Keratinocyte (primary cell): ENCODE data around the gene LPXN. TPM values are rescaled to one million over a fixed set of nuclear protein-coding genes. Genes with fewer than 3 reads are reported as not detected.

ENCODE experiments used
- DNase-seq: peaks from one replicate; pipeline ENCODE4 v3.0.0-alpha.2; 2011; ENCODE audit warnings: low read depth, missing footprints, low spot score
- FAIRE-seq: peaks from 2 replicates; lab custom pipeline; 2011; peaks lifted over from hg19 to GRCh38; lab: Jason Lieb, UNC
- H2AFZ ChIP-seq: 2 replicates; pipeline ENCODE4 v1.6.0; 2012; ENCODE audit warnings: low read length, control low read depth, inconsistent platforms; ENCODE audit not compliant: control insufficient read depth
- H3K27ac ChIP-seq: 2 replicates; pipeline ENCODE4 v1.5.1; 2011; ENCODE audit warnings: low read length; ENCODE audit not compliant: control insufficient read depth, insufficient read depth
- H3K27me3 ChIP-seq: 3 replicates; pipeline ENCODE4 v1.6.0; 2011; ENCODE audit warnings: low read length; ENCODE audit not compliant: control insufficient read depth, insufficient read depth; ENCODE audit errors: extremely low read depth
- H3K36me3 ChIP-seq, 2 experiments: 2 replicates in 1 of 2; 3 replicates in 1 of 2; pipeline ENCODE4 v1.5.1; 2011; ENCODE audit warnings: low read length in 2 of 2, mild to moderate bottlenecking in 1 of 2; ENCODE audit not compliant: control insufficient read depth in 2 of 2, insufficient read depth in 2 of 2; ENCODE audit errors: extremely low read depth in 1 of 2
- H3K4me1 ChIP-seq: 3 replicates; pipeline ENCODE4 v1.5.1; 2011; ENCODE audit warnings: low read length; ENCODE audit not compliant: control insufficient read depth, insufficient read depth; ENCODE audit errors: extremely low read depth
- H3K4me2 ChIP-seq: 3 replicates; pipeline ENCODE4 v1.6.0; 2011; ENCODE audit warnings: low read depth, low read length; ENCODE audit not compliant: control insufficient read depth, insufficient read depth; ENCODE audit errors: extremely low read depth
- H3K4me3 ChIP-seq, 3 experiments: fragments of 200-600 bp in 1 of 3; sonication (generic) in 1 of 3; 2 replicates in 2 of 3; 3 replicates in 1 of 3; pipeline ENCODE4 v1.5.1; 2011 to 2016; ENCODE audit warnings: low read length in 3 of 3, mild to moderate bottlenecking in 3 of 3, control low read depth in 2 of 3, inconsistent platforms in 1 of 3, low read depth in 1 of 3, mixed read lengths in 1 of 3, mixed run types in 1 of 3, moderate library complexity in 1 of 3; ENCODE audit not compliant: control insufficient read depth in 2 of 3, insufficient read depth in 2 of 3; ENCODE audit errors: extremely low read depth in 1 of 3
- H3K79me2 ChIP-seq: 2 replicates; pipeline ENCODE4 v1.6.0; 2012; ENCODE audit warnings: low read length; ENCODE audit not compliant: control insufficient read depth, insufficient read depth
- H3K9ac ChIP-seq: 3 replicates; pipeline ENCODE4 v1.6.0; 2011; ENCODE audit warnings: low read length; ENCODE audit not compliant: control insufficient read depth, insufficient read depth; ENCODE audit errors: extremely low read depth
- H3K9me1 ChIP-seq: 3 replicates; pipeline ENCODE4 v1.6.0; 2011; ENCODE audit warnings: low read length; ENCODE audit not compliant: control insufficient read depth, insufficient read depth; ENCODE audit errors: extremely low read depth
- H3K9me3 ChIP-seq: 2 replicates; pipeline ENCODE4 v1.5.1; 2012; ENCODE audit warnings: low read depth, low read length; ENCODE audit not compliant: control insufficient read depth
- H4K20me1 ChIP-seq: 3 replicates; pipeline ENCODE4 v1.6.0; 2011; ENCODE audit warnings: low read length; ENCODE audit not compliant: control insufficient read depth, insufficient read depth; ENCODE audit errors: extremely low read depth
- EZH2 ChIP-seq: IDR thresholded peaks from one replicate; pipeline ENCODE4 v1.6.1; 2012; ENCODE audit warnings: inconsistent platforms, mild to moderate bottlenecking, low read length, moderate library complexity
- dilution Hi-C: fragments of 300-500 bp; cut with MboI; formaldehyde crosslinking; loops from one replicate; pipeline ENCODE4 v1.7.0; 2020; ENCODE audit warnings: low sequenced_read_pairs; ENCODE audit not compliant: extremely low pct_ligation_motif_present
- polyA minus RNA-seq, 3 experiments: library from RNA; depleted of rRNA, polyadenylated mRNA; stranded (reverse); fragments of >200 nt; gene quantifications; 1 replicate in 1 of 3; 2 replicates in 1 of 3; 3 replicates in 1 of 3; pipeline ENCODE4 v1.2.3, GENCODE V29; 2011
- polyA plus RNA-seq, 5 experiments: library from polyadenylated mRNA; depleted of rRNA in 3 of 5; stranded (reverse) in 3 of 5; stranded (forward) in 1 of 5; unstranded in 1 of 5; fragments of >200 nt; gene quantifications; 1 replicate in 1 of 5; 2 replicates in 3 of 5; 3 replicates in 1 of 5; pipeline versions ENCODE4 v1.2.1 to v1.2.3, GENCODE V29; 2011 to 2012; ENCODE audit warnings: missing spikeins in 2 of 5, low read depth in 1 of 5, low replicate concordance in 1 of 5
- TF ChIP-seq, protein P1 (sequence below), 3 experiments: IDR thresholded peaks in 1 of 3; conservative IDR thresholded peaks in 1 of 3; optimal IDR thresholded peaks in 1 of 3; 2 replicates in 2 of 3; 3 replicates in 1 of 3; pipeline versions ENCODE3 to v1.5.1; 2011; ENCODE audit warnings: low read length in 3 of 3, mild to moderate bottlenecking in 3 of 3, moderate library complexity in 2 of 3, control low read depth in 1 of 3, inconsistent platforms in 1 of 3; ENCODE audit not compliant: insufficient read depth in 2 of 3; ENCODE audit errors: extremely low read depth in 1 of 3

LPXN gene
- polyA plus RNA-seq: 83.9 to 147 TPM (median 92.5 TPM) in 3 replicates
- 0.85 TPM for polyA plus RNA-seq (2011; ENCODE audit: low read depth)
- polyA plus RNA-seq (2011; cell fraction: cytosol; rRNA removed): 94.2 and 142 TPM in 2 replicates
- 74.5 and 80.4 TPM in 2 replicates for polyA plus RNA-seq (2011; cell fraction: nucleus; rRNA removed)
- 4.0 and 94.1 TPM in 2 replicates for polyA plus RNA-seq (2012; ENCODE audit: low replicate concordance)
- polyA minus RNA-seq: 85.8 to 114 TPM (median 103 TPM) in 3 replicates
- 44.7 TPM for polyA minus RNA-seq (2011; cell fraction: cytosol; rRNA and poly(A)+ RNA removed)
- 32.9 and 63.1 TPM in 2 replicates for polyA minus RNA-seq (2011; cell fraction: nucleus; rRNA and poly(A)+ RNA removed)

DNA sequence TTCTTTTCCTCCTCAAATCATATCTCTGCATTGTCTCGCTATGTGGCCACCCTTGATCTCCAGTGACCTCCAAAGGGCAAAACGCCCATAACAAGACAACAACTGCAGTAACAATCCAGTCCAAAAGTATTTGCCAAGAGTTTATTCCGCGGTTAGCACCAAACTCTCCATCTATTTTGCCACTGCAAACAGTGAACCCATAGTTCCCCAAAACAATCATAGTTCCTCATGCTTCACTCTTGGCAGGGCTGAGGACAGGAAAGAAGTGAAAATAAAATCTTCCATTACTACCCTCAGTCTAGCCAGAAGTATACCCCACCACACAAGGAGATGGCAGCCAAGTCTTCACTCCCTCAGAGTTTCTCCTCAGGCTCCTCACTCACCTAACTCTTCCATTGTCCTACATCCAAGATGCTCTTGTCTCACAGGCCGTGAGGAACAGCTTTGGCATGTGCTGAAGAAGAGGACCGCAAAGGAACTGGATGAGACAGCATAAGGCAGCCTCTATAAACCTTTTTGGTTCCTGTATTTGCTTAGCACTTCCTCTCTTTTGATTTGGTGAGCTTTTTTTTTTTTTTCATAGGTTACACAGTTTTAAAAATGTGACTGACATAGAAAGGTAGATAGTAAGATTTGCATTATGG lies at the start of gene LPXN:
LPXN (minus strand) TSS at position 480 of the 644 bp plus-strand sequence; CDS start at position 396, 84 bp downstream.
- dilution Hi-C loops: no loop called here
- peaks cover 0 to 3% of the 10 kb centered on the region in 2 experiments for H3K36me3 ChIP-seq
- H3K9ac ChIP-seq: peak within 1 kb of the TSS; percentile 100
- H2AFZ ChIP-seq: no peak within 1 kb of the TSS
- H3K9me1 ChIP-seq: no peaks in the 10 kb centered on the region
- H3K9me3 ChIP-seq: no peaks in the 10 kb centered on the region
- TF ChIP-seq, protein P1, sequence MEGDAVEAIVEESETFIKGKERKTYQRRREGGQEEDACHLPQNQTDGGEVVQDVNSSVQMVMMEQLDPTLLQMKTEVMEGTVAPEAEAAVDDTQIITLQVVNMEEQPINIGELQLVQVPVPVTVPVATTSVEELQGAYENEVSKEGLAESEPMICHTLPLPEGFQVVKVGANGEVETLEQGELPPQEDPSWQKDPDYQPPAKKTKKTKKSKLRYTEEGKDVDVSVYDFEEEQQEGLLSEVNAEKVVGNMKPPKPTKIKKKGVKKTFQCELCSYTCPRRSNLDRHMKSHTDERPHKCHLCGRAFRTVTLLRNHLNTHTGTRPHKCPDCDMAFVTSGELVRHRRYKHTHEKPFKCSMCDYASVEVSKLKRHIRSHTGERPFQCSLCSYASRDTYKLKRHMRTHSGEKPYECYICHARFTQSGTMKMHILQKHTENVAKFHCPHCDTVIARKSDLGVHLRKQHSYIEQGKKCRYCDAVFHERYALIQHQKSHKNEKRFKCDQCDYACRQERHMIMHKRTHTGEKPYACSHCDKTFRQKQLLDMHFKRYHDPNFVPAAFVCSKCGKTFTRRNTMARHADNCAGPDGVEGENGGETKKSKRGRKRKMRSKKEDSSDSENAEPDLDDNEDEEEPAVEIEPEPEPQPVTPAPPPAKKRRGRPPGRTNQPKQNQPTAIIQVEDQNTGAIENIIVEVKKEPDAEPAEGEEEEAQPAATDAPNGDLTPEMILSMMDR (optimal IDR thresholded peaks at IDR 0.05 in 1 of 3, IDR thresholded peaks at IDR 0.05 in 1 of 3, conservative IDR thresholded peaks at IDR 0.05 in 1 of 3; ENCODE audit: extremely low read depth in 1 of 3, insufficient read depth in 2 of 3, low read length in 3 of 3): no peak
- no peak for TF ChIP-seq EZH2
- H3K27ac ChIP-seq: peak within 1 kb of the TSS; percentile 100
- no peaks in the 10 kb centered on the region for H4K20me1 ChIP-seq
- peak within 1 kb of the TSS; percentile 38 to 60 (median 44) for H3K4me3 ChIP-seq
- peak; percentile 77 for FAIRE-seq
- no peaks in the 10 kb centered on the region for H3K27me3 ChIP-seq
- peak; percentile 57 for DNase-seq
- H3K4me2 ChIP-seq: peak within 1 kb of the TSS; percentile 97
- peaks cover 29% of the 10 kb centered on the region for H3K79me2 ChIP-seq
- peaks cover 46% of the 10 kb centered on the region for H3K4me1 ChIP-seq

DNA sequence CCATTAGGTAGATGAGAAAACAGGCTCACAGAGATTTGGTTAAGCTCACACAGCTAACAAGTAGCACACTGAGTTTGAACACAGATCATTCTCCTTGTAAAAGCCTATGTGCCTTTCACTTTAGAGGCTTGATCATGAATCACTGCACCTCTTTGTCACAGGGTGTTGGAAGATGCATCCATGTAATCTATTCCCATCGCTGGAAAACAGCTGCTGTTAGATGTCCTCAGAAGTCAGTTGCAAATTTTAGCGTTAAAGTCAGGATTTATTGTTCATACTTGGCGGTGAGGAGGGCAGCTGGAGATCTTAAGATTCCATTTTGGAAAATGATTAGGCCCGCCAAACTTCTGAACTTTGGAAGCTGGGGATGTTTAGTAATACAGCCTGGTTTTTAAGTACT lies 49.4 kb upstream of the LPXN start:
- no peak for FAIRE-seq

More for the DNA sequence above, 49.4 kb upstream of the LPXN start:
- Histone ChIP-seq H3K4me1 (peaks cover 72% of the 10 kb centered on the region), H3K9ac (no peak overlapping the region), H3K9me1 (no peaks in the 10 kb centered on the region), H2AFZ (no peak overlapping the region), H3K9me3 (no peaks in the 10 kb centered on the region), H3K4me2 (no peak overlapping the region), H4K20me1 (no peaks in the 10 kb centered on the region), H3K4me3 (no peak overlapping the region), H3K79me2 (peaks cover 4% of the 10 kb centered on the region), H3K27ac (peak overlapping the region; percentile 68), H3K36me3 (peaks cover 4 to 21% of the 10 kb centered on the region in 2 experiments), H3K27me3 (no peaks in the 10 kb centered on the region)
- DNase-seq: no peak
- dilution Hi-C loops: no loop called here
- TF ChIP-seq, protein P1 (optimal IDR thresholded peaks at IDR 0.05 in 1 of 3, IDR thresholded peaks at IDR 0.05 in 1 of 3, conservative IDR thresholded peaks at IDR 0.05 in 1 of 3; ENCODE audit: extremely low read depth in 1 of 3, insufficient read depth in 2 of 3, low read length in 3 of 3): no peak
- TF ChIP-seq EZH2: no peak
